Measurements from ENCODE around the gene RNF41.

GRCh38 chr12:56155256-56155845 is 66.4 kb downstream of the RNF41 start:
- no peak for TF ChIP-seq POLR2A (IDR thresholded peaks at IDR 0.05)
- no peak for TF ChIP-seq CTCF (IDR thresholded peaks at IDR 0.05)
- no peak for TF ChIP-seq EP300 (IDR thresholded peaks at IDR 0.05)

Measured in stomach (tissue), 4 donors.